Cardiac muscle cell (in vitro differentiated cells and primary cell): ENCODE measurements around the gene TTPAL. TPM values are rescaled to one million over a fixed set of nuclear protein-coding genes. Genes with fewer than 3 reads are reported as not detected.

Source experiments
- DNase-seq, 2 donors: peaks; one replicate each; pipeline versions ENCODE4 v3.0.0 to v3.0.0-alpha.2; 2010 to 2017; ENCODE audit warnings: low read depth in 1 of 2, low spot score in 1 of 2
- H3K27ac ChIP-seq: fragments of 200-600 bp; sonication (generic); 2 replicates; pipeline ENCODE4 v1.5.1; 2016
- H3K27me3 ChIP-seq: fragments of 200-600 bp; sonication (generic); 2 replicates; pipeline ENCODE4 v1.6.0; 2016; ENCODE audit warnings: control low read depth
- H3K36me3 ChIP-seq: fragments of 200-600 bp; sonication (generic); 2 replicates; pipeline ENCODE4 v1.5.1; 2016; ENCODE audit warnings: control low read depth
- H3K4me1 ChIP-seq: fragments of 200-600 bp; sonication (generic); 2 replicates; pipeline ENCODE4 v1.8.1; 2017; ENCODE audit warnings: low read depth, mild to moderate bottlenecking, mixed run types
- H3K4me3 ChIP-seq: fragments of 200-600 bp; sonication (generic); 2 replicates; pipeline ENCODE4 v1.5.1; 2016; ENCODE audit warnings: mild to moderate bottlenecking
- H3K9me3 ChIP-seq: fragments of 200-600 bp; sonication (generic); 2 replicates; pipeline ENCODE4 v1.5.1; 2017; ENCODE audit warnings: low read depth, mild to moderate bottlenecking, control low read depth
- polyA plus RNA-seq: library from polyadenylated mRNA; unstranded; fragments of >200 nt; fragmentation: Nextera tagmentation; extraction: Ambion mirVana; gene quantifications from 2 replicates; pipeline ENCODE4 v1.2.1, GENCODE V29; 2016
- total RNA-seq: library from RNA; depleted of rRNA; stranded (reverse); fragments of >200 nt; gene quantifications from 2 replicates; pipeline ENCODE4 v1.2.3, GENCODE V29; 2016
- TF ChIP-seq, protein P1 (sequence below): IDR thresholded peaks from 2 replicates; pipeline ENCODE4 v1.5.1; 2012; ENCODE audit warnings: low read depth, mild to moderate bottlenecking, low read length

The TTPAL gene
- total and polyA plus RNA-seq, 2 experiments from 2014 or later, result 6.1 to 9.8 TPM

DNA sequence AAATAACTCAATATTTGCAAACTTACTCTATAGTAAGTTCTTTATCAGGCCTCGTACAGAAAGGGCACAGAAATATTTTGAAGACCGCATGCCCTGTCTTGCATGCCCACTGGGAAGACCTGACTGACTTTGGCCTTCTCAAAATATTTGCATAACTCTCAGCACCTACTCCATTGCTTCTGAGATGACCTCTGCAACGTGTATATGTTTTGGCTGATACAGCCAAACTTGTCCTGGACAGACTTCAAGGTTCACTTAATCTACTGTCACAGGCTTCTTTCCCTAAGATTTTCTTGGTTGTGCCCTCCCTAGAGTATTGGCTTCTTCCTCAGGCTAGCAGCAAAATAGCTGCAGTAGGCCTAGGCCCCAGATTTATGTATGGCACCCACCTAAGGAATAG, 67.7 kb downstream of the TTPAL start:
- no peak overlapping the region for H3K4me3 ChIP-seq
- no peaks in the 10 kb centered on the region for H3K27me3 ChIP-seq
- no peaks in the 10 kb centered on the region for H3K36me3 ChIP-seq
- H3K27ac ChIP-seq, result no peak overlapping the region
- peaks cover 27% of the 10 kb centered on the region for H3K4me1 ChIP-seq
- DNase-seq, result no peak
- no peaks in the 10 kb centered on the region for H3K9me3 ChIP-seq
- TF ChIP-seq, protein P1, sequence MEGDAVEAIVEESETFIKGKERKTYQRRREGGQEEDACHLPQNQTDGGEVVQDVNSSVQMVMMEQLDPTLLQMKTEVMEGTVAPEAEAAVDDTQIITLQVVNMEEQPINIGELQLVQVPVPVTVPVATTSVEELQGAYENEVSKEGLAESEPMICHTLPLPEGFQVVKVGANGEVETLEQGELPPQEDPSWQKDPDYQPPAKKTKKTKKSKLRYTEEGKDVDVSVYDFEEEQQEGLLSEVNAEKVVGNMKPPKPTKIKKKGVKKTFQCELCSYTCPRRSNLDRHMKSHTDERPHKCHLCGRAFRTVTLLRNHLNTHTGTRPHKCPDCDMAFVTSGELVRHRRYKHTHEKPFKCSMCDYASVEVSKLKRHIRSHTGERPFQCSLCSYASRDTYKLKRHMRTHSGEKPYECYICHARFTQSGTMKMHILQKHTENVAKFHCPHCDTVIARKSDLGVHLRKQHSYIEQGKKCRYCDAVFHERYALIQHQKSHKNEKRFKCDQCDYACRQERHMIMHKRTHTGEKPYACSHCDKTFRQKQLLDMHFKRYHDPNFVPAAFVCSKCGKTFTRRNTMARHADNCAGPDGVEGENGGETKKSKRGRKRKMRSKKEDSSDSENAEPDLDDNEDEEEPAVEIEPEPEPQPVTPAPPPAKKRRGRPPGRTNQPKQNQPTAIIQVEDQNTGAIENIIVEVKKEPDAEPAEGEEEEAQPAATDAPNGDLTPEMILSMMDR, result no peak

Other genes with a start within 250 kb of the TTPAL start
- 3.9 and 5.2 TPM in 2 replicates for gene GDAP1L1, start 228.6 kb upstream of the TTPAL start, total RNA-seq
- 0.86 and 5.5 TPM in 2 replicates for gene GDAP1L1, start 228.6 kb upstream of the TTPAL start, polyA plus RNA-seq
- gene FITM2, start 164.7 kb upstream of the TTPAL start, total RNA-seq, result 11.9 and 15.2 TPM in 2 replicates
- 11.6 and 12.9 TPM in 2 replicates for gene FITM2, start 164.7 kb upstream of the TTPAL start, polyA plus RNA-seq
- not detected in 2 replicates for gene R3HDML, start 138.8 kb upstream of the TTPAL start, total RNA-seq
- gene R3HDML, start 138.8 kb upstream of the TTPAL start, polyA plus RNA-seq, result not detected in 2 replicates
- 0.09 TPM in 1 of 2 replicates, not detected in the other for gene HNF4A, start 120.2 kb upstream of the TTPAL start, total RNA-seq
- not detected in 2 replicates for gene HNF4A, start 120.2 kb upstream of the TTPAL start, polyA plus RNA-seq
- gene SERINC3, start 46.2 kb downstream of the TTPAL start, total RNA-seq, result 49.2 and 82.9 TPM in 2 replicates
- 73.8 and 95.1 TPM in 2 replicates for gene SERINC3, start 46.2 kb downstream of the TTPAL start, polyA plus RNA-seq
- gene PKIG, start 106.7 kb downstream of the TTPAL start, total RNA-seq, result 100 and 112 TPM in 2 replicates
- 68.0 and 90.4 TPM in 2 replicates for gene PKIG, start 106.7 kb downstream of the TTPAL start, polyA plus RNA-seq
- 10.0 and 18.9 TPM in 2 replicates for gene ADA, start 175.8 kb downstream of the TTPAL start, total RNA-seq
- gene ADA, start 175.8 kb downstream of the TTPAL start, polyA plus RNA-seq, result 16.7 and 28.6 TPM in 2 replicates
- gene CCN5, start 239.5 kb downstream of the TTPAL start, total RNA-seq, result not detected in 2 replicates
- 0.20 TPM in 1 of 2 replicates, not detected in the other for gene CCN5, start 239.5 kb downstream of the TTPAL start, polyA plus RNA-seq